GM18858 (cell line): ENCODE measurements around the gene NPAS2.

Experiments used
- ATAC-seq: cut with Tn5 transposase; IDR thresholded peaks from one replicate; pipeline ENCODE4 v1.9.1; 2021; ENCODE audit not compliant: unreplicated experiment

Gene NPAS2

DNA sequence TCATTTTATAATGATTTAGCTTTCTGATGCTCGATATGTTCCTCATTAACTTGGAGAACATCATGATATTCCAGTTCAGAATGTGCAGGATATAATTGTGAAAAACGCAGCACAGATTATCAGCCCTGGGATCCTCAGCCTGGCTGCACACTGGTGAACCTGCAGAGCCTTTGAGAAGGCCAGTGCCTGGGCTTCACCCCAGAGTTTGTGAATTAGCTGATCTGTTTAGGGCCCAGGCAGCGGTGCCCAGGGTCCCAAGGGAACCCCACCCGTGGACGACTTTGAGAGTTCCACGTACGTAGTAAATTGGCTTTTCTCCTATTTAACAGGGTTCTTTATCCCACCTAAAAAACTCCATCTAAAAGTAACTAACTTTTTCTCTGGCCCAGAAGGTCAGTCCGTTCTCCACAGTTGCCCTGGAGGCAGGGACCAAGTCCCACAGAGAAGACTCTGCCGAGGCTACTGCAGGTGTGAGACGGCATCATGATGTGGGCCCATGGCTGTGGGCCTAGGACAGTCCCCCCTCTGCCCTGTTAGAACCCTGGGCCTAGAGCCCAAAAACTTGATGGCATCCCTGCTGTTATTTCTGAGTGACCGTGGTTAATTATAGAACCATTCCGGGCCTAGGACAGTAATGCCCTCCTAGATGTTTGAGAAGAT, 142.6 kb downstream of the NPAS2 start:
- ATAC-seq, result no peak

DNA sequence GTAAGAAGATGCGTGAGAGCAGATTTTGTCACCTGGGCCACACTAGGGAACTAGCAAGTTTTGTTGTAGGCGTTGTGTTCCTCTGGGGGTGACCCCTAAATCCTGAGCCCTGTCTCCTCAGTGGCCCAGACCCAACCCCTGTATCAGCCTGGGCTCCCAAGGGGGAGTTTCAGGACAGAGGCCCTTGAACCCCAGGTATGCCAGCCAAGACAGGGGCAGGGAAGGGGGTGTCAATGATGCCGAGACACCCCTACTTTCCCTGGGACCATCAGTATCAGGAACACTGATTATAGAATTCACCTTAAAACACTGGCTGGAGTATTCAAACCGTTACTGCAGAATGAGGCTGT, 143.1 kb downstream of the NPAS2 start:
- ATAC-seq, result no peak

DNA sequence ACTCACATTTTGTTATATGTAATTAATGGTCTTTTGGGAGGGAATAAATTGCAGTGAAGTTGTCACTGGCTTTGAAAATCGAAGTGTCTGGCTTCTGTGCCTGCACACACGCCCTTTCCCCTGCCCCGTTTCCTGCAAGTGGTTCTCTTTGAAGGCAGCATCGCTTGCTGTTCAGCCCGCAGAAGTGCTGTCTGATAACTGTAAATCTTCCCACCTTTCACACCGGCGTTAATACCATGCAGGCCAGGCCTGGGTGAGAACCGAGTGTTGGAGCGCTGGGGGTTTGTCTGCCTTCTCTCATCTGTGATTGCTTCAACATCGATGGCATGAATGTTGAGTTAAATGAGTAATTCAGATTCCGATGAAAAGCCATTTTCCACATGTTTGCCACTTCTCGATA, 144.3 kb downstream of the NPAS2 start:
- ATAC-seq, result no peak

DNA sequence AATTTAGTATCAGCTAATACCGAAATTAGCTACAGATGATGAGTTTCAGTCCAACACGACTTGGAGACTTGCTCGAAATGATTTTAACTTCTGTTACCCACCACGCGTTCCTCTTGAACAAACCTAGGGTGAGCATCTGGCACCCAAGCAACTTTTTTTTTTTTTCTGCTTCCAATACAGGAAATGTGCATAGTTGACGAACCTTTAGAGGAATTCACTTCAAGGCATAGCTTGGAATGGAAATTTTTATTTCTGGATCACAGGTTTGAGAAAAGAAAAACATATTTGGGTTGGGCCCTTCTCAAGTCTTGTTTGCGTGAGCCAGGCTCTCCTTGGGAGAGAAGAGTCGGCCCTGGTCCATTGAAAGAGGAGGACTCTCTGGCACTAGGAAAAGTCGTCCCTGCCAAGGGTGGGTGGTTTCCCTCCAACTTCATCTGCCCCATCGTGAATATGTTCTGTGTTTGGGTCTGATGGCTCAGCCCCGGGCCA, 144.8 kb downstream of the NPAS2 start:
- no peak for ATAC-seq

DNA sequence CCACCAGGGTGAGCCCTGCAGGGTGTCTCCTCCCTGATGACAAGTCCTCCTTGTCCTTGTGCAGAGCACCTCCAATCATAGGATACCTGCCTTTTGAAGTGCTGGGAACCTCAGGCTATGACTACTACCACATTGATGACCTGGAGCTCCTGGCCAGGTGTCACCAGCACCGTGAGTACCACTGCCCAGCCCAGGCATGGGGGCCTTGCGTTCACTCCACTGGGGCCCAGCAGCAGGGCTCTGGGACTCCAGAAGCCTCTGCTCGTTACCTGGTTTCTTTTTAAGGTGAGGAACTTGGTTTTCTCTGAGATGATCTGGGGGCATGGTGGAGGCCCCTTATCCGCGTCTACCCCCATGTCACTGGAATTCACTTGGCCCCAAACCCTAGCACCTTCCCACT, 145.7 kb downstream of the NPAS2 start:
- no peak for ATAC-seq

DNA sequence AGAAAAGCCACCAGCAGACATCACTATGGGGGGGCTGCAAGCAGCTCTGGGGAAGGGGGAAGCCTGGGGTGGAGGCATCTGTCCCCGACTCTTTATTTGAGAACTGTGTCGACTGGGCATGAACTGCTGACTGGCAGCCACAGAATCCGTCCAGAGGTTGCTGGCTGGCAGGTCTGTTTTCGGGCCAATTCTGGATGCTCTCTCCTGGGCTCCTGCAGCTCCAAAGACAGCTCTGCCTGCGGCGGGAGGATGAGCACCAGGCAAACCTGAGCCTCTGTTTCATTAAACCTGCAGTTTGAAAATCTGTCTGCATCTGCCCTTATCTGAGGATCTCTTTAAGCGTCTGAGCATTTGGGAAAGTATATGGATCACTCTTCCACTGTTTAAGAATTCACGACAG, 147.8 kb downstream of the NPAS2 start:
- no peak for ATAC-seq

DNA sequence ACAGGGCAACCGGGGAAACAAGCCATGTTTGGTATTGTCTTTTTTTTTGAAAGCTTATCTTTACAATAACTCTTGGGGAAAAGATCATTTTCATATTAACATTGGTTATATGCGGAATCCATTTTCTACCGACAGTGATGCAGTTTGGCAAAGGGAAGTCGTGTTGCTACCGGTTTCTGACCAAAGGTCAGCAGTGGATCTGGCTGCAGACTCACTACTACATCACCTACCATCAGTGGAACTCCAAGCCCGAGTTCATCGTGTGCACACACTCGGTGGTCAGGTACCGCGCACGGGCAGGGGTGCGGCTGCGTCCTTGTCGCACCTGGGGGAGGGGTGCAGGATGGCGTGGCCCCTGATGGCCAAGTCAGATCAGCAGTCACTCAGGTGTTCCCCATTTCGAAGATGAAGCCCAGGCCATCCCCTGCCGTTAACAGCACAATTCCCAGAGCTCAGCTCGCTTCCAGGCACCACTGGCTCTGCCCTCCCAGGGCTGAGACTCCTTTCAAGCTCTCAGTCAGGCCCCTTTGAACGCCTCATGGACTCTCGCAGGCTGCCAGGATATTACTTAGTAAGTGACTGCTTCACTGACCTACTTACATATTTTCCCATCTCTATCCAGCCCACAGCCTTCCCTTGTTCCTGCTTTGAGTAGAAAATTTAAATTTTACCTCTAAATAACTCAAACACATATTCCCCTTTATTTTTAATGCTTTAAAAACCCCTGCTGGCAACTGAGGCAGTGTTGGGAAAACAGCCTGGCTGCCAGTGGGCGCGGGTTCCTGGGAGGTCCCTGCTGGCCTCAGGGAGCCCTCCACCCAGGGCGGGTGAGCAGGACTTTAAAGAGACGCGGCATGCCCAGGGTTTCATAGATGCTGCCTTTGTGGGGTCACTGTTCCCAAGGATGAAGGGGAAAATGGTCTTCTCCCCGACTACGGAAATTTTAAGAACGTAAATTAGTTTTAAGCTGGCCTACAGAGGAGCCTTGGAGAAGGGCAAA, 148.5 kb downstream of the NPAS2 start:
- ATAC-seq, result no peak

DNA sequence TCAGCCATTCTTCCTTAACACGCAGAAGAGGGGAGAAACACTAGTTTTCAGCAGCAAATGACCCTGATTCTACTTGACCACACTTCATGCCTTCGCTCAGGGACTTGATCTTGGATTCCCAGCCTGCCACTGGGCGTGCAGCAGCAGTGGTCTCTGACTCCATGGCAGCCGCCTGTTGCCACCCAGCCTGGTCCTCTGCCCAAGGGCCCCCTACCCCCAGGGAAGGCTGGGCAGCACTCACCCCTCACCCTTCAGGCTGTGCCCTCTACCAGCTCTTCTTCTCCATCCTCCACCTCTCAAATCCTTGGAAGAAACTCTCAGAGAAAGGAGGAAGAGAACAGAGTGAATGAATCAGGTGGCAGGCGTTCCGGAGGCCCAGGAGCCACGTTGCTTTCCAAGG, 150.1 kb downstream of the NPAS2 start:
- no peak for ATAC-seq

DNA sequence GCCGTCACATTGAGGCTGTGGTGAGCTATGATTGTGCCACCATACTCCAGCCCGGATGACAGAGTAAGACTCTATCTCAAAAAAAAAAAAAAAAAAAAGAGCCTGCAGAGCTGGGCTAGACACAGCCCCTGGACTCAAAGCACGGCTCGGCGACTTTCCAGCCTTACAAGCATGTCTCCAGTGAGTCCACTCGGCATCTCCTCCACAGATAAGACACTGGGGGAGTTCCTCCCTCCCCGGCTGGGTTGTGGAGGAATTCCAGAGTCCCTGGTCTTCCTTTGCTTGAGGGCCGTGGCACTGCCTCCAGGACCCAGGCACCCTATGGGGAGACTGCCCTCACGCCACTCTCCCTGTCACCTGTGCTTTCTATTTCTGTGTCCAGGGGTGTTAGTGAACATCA, 151.3 kb downstream of the NPAS2 start:
- ATAC-seq, result no peak

DNA sequence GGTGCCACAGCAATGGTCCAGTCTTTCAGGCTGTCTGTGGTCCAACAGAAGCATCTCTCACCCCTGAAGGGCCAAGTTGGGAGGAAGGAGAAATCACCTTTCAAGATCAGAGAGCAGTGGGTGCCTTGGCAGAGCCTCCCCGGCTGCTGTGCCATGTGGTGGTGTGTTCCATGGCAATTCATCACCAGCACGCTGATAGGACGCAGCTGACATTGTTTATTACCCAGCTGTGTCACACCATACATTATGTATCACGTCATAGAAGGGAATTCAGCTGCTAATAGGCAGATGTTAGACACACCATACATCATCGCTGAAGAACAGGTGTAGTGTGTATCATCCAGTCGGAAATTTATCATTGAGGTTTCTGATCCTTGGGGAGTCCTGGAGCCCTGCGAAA, 152.5 kb downstream of the NPAS2 start:
- no peak for ATAC-seq

DNA sequence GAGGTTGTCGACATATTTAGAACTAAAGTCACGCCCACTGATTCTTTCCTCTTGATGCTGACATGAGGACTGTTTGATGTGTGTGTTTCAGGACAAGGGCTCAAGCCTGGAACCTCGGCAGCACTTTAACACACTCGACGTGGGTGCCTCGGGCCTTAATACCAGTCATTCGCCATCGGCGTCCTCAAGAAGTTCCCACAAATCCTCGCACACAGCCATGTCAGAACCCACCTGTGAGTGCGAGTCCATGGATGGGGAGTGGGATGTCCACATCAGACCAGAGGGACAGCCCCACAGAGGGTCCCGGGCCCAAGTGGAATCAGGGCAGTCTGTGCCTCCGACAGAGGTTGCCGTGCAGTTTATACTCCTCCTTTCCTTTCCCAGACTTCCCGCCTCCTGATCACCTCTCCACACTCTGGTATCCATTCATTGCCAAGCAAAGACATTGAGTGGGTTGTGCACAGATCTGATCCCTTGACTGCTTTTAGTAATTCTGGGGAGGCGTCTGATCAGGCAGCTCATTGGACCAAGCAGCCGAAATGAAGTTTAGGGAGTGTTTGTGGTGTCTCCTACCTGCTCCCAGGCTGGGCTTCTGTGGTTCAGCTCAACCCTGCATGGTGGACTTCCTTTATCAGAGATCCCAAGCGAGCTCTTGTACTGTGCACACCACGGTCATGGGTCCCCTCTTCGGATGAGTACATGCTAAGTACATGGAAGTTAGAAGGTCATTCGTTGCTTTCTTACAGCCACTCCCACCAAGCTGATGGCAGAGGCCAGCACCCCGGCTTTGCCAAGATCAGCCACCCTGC, 155.0 kb downstream of the NPAS2 start:
- no peak for ATAC-seq

DNA sequence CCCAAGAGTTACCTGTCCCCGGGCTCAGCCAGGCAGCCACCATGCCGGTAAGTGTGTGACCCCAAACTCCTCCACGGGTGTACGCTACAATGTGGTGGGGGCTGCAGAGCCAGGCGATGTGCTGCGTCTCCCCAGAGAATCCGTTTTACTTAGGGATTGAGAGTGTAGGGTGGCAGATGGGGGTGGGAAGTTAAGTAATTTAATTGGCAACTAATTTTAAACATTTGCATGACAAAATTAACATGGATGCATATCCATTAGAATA, 155.5 kb downstream of the NPAS2 start:
- ATAC-seq, result no peak

DNA sequence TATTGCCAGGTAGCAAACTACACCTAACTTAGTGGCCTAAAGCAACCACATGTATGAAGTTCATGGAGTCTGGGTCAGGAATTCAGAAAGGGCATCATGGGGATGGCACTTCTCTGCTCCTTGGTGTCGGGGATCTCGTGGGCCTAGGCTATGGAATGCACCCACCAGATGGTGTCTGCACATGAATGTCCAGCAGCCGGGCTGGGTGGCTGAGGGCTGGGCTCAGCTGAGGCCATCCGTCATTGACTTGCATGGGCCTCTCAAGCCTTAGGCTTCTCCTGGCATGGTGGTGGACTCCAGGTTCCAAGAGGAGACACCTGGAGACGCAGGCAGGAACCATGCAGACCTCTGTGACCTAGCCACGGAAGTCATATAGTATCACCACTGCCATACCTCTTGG, 156.1 kb downstream of the NPAS2 start:
- ATAC-seq, result no peak

DNA sequence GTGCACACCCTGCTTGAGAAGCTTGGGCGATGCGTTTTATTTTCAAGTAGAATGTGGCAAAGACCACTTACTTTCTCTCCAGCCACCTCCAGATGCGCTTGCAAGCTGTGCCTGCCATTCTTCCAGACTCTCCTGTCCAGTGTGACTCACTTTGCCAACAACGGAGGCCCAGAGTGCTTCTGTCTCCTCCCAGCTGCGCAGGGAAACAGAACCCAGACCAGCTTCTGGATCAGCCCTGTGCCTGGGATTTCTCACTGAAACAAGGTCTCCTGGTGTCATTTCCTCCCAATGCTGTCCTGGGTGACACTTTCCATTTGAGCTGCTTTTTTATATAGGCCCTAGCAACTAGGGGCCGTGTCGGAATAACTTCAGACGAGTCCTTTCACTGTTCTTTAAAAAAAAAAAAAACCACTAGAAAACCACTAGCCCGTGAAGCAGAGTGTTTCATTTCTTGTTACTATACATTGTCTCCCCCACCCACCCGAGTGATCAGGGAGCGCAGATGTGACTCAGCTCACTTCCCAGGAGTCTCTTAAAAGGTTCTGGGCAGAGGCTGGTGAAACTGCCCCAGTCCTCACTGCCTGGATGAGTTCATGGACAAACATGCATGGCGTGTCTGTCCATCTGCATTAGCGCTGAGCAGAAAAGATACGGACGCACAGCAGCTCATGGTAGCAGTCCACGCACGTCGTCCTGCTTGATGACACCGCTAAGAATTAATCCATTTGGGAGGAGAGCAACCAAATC, 156.9 kb downstream of the NPAS2 start:
- ATAC-seq, result peak; percentile 92

DNA sequence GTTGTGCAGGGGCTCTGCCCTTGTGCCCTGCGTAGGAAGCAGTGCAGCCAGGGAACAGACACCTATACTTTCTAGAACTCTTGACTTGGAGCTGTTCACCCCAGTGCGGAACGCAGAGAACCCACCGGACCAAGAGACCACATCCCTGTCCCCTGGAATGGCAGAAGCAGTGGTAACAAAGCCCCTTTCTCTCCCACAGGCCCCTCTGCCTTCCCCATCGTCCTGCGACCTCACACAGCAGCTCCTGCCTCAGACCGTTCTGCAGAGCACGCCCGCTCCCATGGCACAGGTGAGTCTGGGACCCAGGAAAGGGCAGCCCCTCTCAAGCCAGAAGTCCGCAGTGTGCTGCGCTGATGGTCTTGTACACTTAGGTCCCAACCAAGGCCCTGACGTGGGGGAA, 157.6 kb downstream of the NPAS2 start:
- no peak for ATAC-seq

DNA sequence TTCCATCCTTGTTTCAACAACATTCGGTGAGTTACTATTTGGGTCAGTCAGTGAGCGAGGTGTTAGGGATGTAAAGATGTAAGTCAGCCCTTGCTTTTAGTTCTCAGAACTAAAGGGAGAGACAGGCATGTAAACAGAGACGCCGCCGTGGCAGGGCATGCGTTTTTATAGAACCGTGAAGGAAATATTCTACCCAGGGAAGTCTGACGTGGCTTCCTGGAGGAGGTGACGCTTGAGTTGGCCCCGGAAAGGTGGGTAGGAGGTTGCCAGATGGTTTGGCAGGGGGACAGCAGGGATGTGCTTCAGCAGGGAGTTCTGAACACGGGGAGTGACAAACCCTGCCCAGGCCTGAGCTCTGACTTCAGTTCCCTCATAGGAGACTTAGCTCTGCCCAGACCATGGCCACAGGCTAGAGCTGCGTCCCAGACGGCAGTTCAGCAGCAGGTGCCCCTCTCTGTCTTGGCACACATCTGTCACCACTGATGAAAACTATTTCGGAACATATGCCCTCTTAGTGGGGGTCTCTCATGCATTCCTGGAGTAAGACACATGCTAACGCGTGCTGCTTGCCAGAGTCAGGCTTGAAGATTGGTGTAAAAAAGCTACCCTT, 158.7 kb downstream of the NPAS2 start:
- no peak for ATAC-seq

DNA sequence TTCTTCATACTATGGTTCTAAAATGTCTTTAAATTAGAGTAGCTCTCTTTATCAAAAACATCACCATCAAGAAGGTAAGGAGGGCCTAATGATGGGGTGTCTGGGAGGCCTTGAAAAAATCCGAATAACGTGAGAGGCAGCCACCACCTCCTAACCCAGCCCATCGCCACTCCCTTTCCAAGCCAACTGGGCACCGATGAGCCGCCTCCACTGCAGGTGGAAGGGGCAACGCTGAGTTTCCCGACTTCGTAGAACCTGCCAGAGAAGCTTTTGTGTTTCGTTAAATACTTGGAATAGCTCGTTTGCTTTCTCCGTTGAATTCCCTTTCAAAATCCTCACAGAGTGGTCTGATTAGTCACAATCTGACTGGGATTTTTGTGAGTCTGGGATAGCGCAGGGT, 160.1 kb downstream of the NPAS2 start:
- ATAC-seq, result no peak

DNA sequence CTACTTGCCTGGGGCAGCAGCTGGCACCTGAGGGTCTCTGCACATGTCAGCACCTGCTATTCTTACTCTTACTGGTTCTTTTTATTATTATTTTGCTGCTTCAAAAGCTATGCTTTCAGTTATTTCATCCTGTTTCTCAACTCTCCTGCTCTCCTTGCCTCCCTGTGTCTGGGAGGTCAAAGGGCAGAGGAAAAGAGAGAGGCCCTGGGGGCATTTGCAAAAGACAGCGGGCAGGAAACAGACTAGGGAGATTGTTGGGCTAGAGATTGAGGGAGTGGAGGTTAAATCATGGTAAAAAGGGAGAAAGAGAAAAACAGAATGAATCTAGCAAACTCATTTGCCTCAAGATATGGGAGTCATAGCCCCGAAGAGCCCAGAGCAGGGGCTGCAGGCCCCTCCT, 161.1 kb downstream of the NPAS2 start:
- ATAC-seq, result no peak

DNA sequence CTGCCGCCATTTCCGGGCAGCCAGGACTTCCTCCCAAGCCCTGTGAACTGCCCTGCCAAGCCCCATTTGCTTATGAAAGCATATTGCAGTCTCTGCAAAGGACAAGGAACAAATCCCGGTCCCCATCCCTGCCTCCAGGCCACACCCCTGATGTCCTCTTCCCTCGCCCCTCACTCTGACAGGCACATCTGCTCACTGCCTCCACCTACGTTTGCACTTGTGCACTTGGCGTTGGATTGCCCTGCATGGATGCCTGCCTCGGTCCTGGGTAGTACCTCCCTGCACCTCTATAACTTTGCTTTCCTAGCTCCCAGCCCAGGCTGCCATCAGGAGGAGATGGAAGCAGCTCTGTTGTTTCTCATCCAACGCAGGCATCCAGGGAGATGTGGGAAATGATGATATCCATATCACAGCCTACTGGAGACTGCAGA, 162.5 kb downstream of the NPAS2 start:
- ATAC-seq, result no peak

DNA sequence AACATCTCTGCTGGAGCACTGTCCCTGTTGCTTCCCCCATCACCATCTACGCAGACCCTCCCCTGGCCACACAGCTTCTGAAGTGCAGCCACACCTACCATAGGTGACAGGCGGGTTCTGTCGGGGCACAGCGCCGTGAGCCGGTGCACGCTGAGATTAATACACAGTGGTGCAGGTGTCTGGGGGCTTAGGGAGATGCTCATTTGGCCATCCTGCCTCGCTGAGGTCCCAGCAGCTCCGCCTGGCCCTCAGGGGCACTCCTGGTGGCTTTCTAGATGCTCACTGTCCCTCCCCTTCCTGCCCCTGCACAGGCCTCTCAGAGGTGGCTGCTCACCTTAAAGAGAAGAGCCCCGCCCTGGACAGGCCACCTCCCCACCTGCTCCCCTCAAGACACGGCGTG, 163.3 kb downstream of the NPAS2 start:
- no peak for ATAC-seq
